Spleen (tissue), 11 donors: ENCODE measurements around the gene CACNA2D4. TPM values are rescaled to one million over a fixed set of nuclear protein-coding genes. Genes with fewer than 3 reads are reported as not detected.

Experiments used
- DNase-seq: peaks from one replicate; pipeline ENCODE4 v3.0.0-alpha.2; 2020
- H3K27ac ChIP-seq, 8 donors: fragments of 200-600 bp; sonication (generic) in 7 of 8; 1 replicate in 4 of 8; 2 replicates in 4 of 8; pipeline versions ENCODE4 v1.5.0 to v1.8.0; 2016 to 2021; ENCODE audit warnings: inconsistent platforms in 4 of 8, mild to moderate bottlenecking in 4 of 8, moderate library complexity in 1 of 8
- H3K27me3 ChIP-seq, 7 donors: fragments of 200-600 bp; sonication (generic) in 6 of 7; replicated peaks in 1 of 7; 1 replicate in 4 of 7; 2 replicates in 3 of 7; pipeline versions ENCODE4 v1.5.0 to v1.8.0; 2016 to 2021; ENCODE audit warnings: inconsistent platforms in 3 of 7, mild to moderate bottlenecking in 1 of 7
- H3K36me3 ChIP-seq, 6 donors: fragments of 200-600 bp; sonication (generic) in 5 of 6; 1 replicate in 4 of 6; 2 replicates in 2 of 6; pipeline versions ENCODE4 v1.5.0 to v1.8.0; 2016 to 2021; ENCODE audit warnings: inconsistent platforms in 2 of 6
- H3K4me1 ChIP-seq, 6 donors: fragments of 200-600 bp; sonication (generic) in 5 of 6; 1 replicate in 3 of 6; 2 replicates in 3 of 6; pipeline versions ENCODE4 v1.5.0 to v1.8.0; 2016 to 2021; ENCODE audit warnings: inconsistent platforms in 3 of 6
- H3K4me3 ChIP-seq, 8 donors: fragments of 200-600 bp; sonication (generic) in 7 of 8; 1 replicate in 4 of 8; 2 replicates in 4 of 8; pipeline versions ENCODE4 v1.5.0 to v1.8.0; 2016 to 2021; ENCODE audit warnings: inconsistent platforms in 4 of 8, mild to moderate bottlenecking in 4 of 8, moderate library complexity in 2 of 8
- H3K9me3 ChIP-seq, 8 donors: fragments of 200-600 bp; sonication (generic) in 7 of 8; 1 replicate in 4 of 8; 2 replicates in 4 of 8; pipeline versions ENCODE4 v1.5.0 to v1.8.0; 2016 to 2021; ENCODE audit warnings: inconsistent platforms in 4 of 8
- CTCF ChIP-seq, 11 experiments: fragments of 200-600 bp in 7 of 11; fragments of 450-650 bp in 4 of 11; sonication (generic) in 4 of 11; IDR thresholded peaks in 8 of 11; conservative IDR thresholded peaks in 3 of 11; 1 replicate in 7 of 11; 2 replicates in 4 of 11; pipeline versions ENCODE4 v1.4.0 to v1.8.0; 2016 to 2021; ENCODE audit warnings: antibody characterized with exemption in 11 of 11, inconsistent platforms in 4 of 11, mild to moderate bottlenecking in 1 of 11
- POLR2A ChIP-seq, 3 donors: fragments of 450-650 bp; IDR thresholded peaks; one replicate each; pipeline ENCODE4 v1.5.1; 2017; ENCODE audit warnings: antibody characterized with exemption in 3 of 3, mild to moderate bottlenecking in 1 of 3
- POLR2AphosphoS5 ChIP-seq, 3 donors: sonication (generic); formaldehyde crosslinking; IDR thresholded peaks; one replicate each; pipeline ENCODE4 v1.5.1; 2017; ENCODE audit warnings: antibody characterized with exemption in 3 of 3
- WGBS, 5 donors: extraction: QIAGEN DNeasy Blood & Tissue Kit in 3 of 5; methylation state at CpG; one replicate each; pipeline versions ENCODE4 v1.1.5 to v1.1.7; 2013 to 2018; 5-methylcytosine and 5-hydroxymethylcytosine counted together
- intact Hi-C: fragments of 100-400 bp; cut with DNase I; formaldehyde crosslinking; loops from one replicate; pipeline ENCODE4 v1.15.0; 2023; ENCODE audit warnings: low total_unique reads
- polyA plus RNA-seq, 3 donors: library from polyadenylated mRNA; stranded (reverse); fragments of 200-250 nt; gene quantifications; one replicate each; pipeline ENCODE4 v1.2.1, GENCODE V29; 2013
- total RNA-seq, 7 donors: library from RNA; depleted of rRNA in 3 of 7; stranded (reverse); fragments of >200 nt in 3 of 7; fragmentation: NEBNext Ultra II Directional in 4 of 7; extraction: Animal tissue kit (Norgen Biotek cat#: 25700) in 4 of 7; gene quantifications; one replicate each; pipeline versions ENCODE4 v1.1.0 to v1.2.1, GENCODE V29; 2016 to 2021
- donor health status: healthy with polysubstance abuse.
- donor health status: DM: no; HTN: no; CAD: no; lungs with moderate emphysema.
- donor health status: DM: no; HTN: no; CAD: no.
- donor health status: Bipolar disorder and iron deficiency.
- donor health status: healthy.
- donor health status: DM: no; HTN: no; CAD: no.
- donor health status: DM: yes; HTN: yes; CAD: no.

Gene CACNA2D4
- total and polyA plus RNA-seq, 10 donors: 3.3 to 11.8 (median 7.0) TPM

- Histone ChIP-seq H3K9me3 (no peaks in the 10 kb centered on the region), H3K36me3 (no peaks in the 10 kb centered on the region), H3K27ac (no peak overlapping the region), H3K4me1 (peaks cover 5 to 50% (median 25%) of the 10 kb centered on the region in 6 donors), H3K4me3 (no peak overlapping the region), H3K27me3 (peaks cover 0 to 25% (median 16%) of the 10 kb centered on the region in 7 donors)
- intact Hi-C loops: no loop called here
- no peak for DNase-seq
- WGBS, 5 donors: 75 to 81% (median 75%) methylated on average over 20 to 21 of the region's 21 CpGs
- TF ChIP-seq POLR2A (IDR thresholded peaks at IDR 0.05) (no peak), CTCF (IDR thresholded peaks at IDR 0.05 in 8 of 11, conservative IDR thresholded peaks at IDR 0.05 in 3 of 11) (no peak), POLR2AphosphoS5 (IDR thresholded peaks at IDR 0.05) (no peak)
Observed at GRCh38 chr12:1815814-1816729, 102.4 kb downstream of the CACNA2D4 start.

- H3K4me3 ChIP-seq: no peak overlapping the region
- peaks cover 5 to 51% (median 30%) of the 10 kb centered on the region in 6 donors for H3K4me1 ChIP-seq
- intact Hi-C loops: no loop called here
- H3K36me3 ChIP-seq: no peaks in the 10 kb centered on the region
- no peak for TF ChIP-seq POLR2AphosphoS5 (IDR thresholded peaks at IDR 0.05)
- TF ChIP-seq CTCF (IDR thresholded peaks at IDR 0.05 in 8 of 11, conservative IDR thresholded peaks at IDR 0.05 in 3 of 11): no peak
- no peak for TF ChIP-seq POLR2A (IDR thresholded peaks at IDR 0.05)
- no peak overlapping the region for H3K27ac ChIP-seq
- no peaks in the 10 kb centered on the region for H3K9me3 ChIP-seq
- DNase-seq: no peak
- WGBS, 5 donors: 67 to 86% (median 83%) methylated on average over 3 of the region's 3 CpGs
- H3K27me3 ChIP-seq: peaks cover 0 to 15% (median 7%) of the 10 kb centered on the region in 7 donors
Observed at GRCh38 chr12:1815108-1815507, 103.3 kb downstream of the CACNA2D4 start.

- 50 to 82% (median 64%) methylated on average over 8 of the region's 8 CpGs for WGBS, 5 donors
- Histone ChIP-seq H3K27me3 (peaks cover 0 to 7% (median under 1%) of the 10 kb centered on the region in 7 donors), H3K36me3 (no peaks in the 10 kb centered on the region), H3K4me1 (peaks cover 5 to 54% (median 33%) of the 10 kb centered on the region in 6 donors), H3K9me3 (no peaks in the 10 kb centered on the region), H3K4me3 (no peak overlapping the region), H3K27ac (peak overlapping the region in 3 of 8 donors; percentile 89 to 92 (median 90))
- TF ChIP-seq CTCF (IDR thresholded peaks at IDR 0.05 in 8 of 11, conservative IDR thresholded peaks at IDR 0.05 in 3 of 11) (no peak), POLR2AphosphoS5 (IDR thresholded peaks at IDR 0.05) (no peak), POLR2A (IDR thresholded peaks at IDR 0.05) (no peak)
- intact Hi-C loops: no loop called here
- DNase-seq: no peak
Observed at GRCh38 chr12:1814266-1814665, 104.2 kb downstream of the CACNA2D4 start.

GRCh38 chr12:1812650-1813302 is 105.7 kb downstream of the CACNA2D4 start:
- peak overlapping the region in 7 of 8 donors; percentile 78 to 92 (median 82) for H3K27ac ChIP-seq
- TF ChIP-seq POLR2A (IDR thresholded peaks at IDR 0.05) (no peak), POLR2AphosphoS5 (IDR thresholded peaks at IDR 0.05) (peak; percentile 64 to 83 (median 75)), CTCF (IDR thresholded peaks at IDR 0.05 in 8 of 11, conservative IDR thresholded peaks at IDR 0.05 in 3 of 11) (no peak)
- peak; percentile 90 for DNase-seq
- H3K9me3 ChIP-seq: no peaks in the 10 kb centered on the region
- H3K4me1 ChIP-seq: peaks cover 5 to 61% (median 33%) of the 10 kb centered on the region in 6 donors
- intact Hi-C loops: no loop called here
- H3K27me3 ChIP-seq: peaks cover 0 to 3% (median 0%) of the 10 kb centered on the region in 7 donors
- H3K4me3 ChIP-seq: peak overlapping the region in 1 of 8 donors; percentile 49
- WGBS, 5 donors: 26 to 68% (median 46%) methylated on average over 14 to 17 of the region's 17 CpGs
- no peaks in the 10 kb centered on the region for H3K36me3 ChIP-seq
